Measurements from ENCODE around the gene DICER1. TPM values are rescaled to one million over a fixed set of nuclear protein-coding genes. Genes with fewer than 3 reads are reported as not detected.

Gene DICER1
- polyA plus RNA-seq, 6 donors from 2014 or later, result 4.3 to 27.1 (median 17.5) TPM

DNA sequence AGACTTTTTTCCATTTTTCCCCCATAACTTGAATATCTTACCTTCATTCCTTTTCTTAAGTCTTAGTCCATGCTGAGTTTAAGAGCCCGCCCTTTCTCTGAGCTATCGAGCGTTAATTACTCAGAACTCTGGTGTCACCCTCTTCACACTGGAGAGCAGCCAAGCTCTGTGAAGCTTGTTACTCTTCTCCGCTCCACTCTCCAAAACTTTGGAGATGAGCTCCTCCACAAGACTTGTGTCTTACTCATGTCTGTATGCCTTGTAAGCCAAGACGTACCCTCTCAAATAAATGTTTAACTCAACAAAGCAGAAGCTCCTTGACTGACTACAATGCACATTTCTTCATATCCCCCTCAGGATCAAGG lies 54.7 kb downstream of the DICER1 start:
- no peaks in the 10 kb centered on the region for H3K9me3 Mint-ChIP-seq
- ATAC-seq (ENCODE audit: low read depth in 2 of 2) (no peak), DNase-seq (no peak)
- H3K4me3 Mint-ChIP-seq, result no peak overlapping the region
- no peaks in the 10 kb centered on the region for H3K27me3 Mint-ChIP-seq
- peaks cover 9 to 16% (median 9%) of the 10 kb centered on the region in 3 donors for H3K4me1 Mint-ChIP-seq
- no peak overlapping the region for H3K27ac Mint-ChIP-seq
- H3K36me3 Mint-ChIP-seq, result peaks cover 19 to 31% of the 10 kb centered on the region in 2 donors

DNA sequence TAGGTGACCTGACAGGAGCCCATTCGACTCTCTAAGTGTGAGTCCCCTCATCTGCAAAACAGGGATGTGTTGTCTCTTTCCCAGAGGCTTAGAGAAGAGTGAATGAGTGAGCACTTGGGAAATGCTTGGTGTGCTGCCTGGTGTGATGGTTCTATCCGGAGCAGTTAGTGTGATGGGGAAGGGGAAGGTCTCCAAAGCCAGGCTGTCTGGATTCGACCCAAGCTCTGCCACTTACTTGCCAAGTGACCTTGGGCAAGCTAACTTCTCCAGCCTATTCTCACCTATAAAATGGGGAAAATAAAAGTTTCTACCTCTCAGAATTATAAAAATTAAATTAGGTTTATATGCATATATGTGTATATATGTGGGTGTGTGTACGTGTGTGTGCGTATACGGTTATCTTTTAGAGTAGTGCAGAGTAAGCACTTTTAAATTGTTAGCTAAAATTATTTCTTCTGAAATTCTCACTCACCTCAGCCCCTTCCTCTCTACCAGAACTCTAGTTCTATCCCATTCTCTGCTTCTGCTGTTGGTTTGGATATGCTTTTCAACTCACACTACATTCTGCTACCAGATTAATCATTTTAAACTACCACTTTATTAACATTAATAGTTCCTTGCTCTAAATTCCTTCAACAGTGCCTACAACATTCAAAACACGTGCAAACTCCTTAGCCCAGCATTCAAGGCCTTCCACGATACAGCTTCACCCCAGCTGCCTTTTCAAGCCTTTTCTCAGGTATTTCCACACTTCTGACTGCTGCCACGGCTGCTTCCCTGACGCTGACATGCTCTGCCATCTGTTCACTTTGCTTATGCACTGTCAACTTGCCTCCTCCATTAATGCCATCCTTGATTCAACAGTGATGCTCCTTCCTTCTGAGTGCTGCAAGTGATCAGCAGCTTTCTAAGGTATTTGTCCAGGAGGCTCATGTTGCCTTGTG lies 55.3 kb downstream of the DICER1 start:
- Mint-ChIP-seq H3K36me3 (peaks cover 18 to 33% of the 10 kb centered on the region in 2 donors), H3K27ac (no peak overlapping the region), H3K4me3 (no peak overlapping the region), H3K27me3 (no peaks in the 10 kb centered on the region), H3K4me1 (peaks cover 9 to 16% (median 9%) of the 10 kb centered on the region in 3 donors), H3K9me3 (no peaks in the 10 kb centered on the region)
- DNase-seq, result no peak
- ATAC-seq (ENCODE audit: low read depth in 2 of 2), result no peak

DNA sequence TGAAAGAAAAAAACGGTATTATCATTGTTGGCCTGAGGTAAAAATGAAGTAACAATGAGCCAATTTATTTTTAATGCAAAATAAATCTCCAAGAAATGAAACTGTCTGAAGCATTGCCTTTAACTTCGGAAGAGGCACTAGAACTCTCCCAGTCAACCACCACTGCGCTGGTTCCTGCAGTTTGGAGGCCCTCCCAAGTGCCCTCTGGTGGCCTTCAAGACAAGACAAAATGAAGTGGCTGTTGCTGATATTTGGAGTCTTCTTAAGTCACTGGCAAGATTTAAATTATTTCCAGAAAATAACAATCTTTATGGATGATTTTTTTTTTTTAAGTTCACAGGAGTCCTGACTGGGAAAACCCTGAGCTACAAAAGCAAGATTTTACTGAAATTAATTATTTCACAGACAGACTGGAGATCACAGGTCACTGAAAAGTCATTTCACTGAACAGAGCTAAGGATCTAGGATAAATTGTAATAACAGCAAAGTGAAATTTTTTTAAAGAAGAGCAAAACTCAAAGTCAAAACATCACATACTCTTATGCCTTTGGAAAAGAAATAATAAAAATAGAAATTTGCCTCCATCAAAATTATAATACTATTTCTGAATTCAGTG lies 58.2 kb downstream of the DICER1 start:
- peak; percentile 37 to 54 for ATAC-seq (ENCODE audit: low read depth in 2 of 2)
- Mint-ChIP-seq H3K4me3 (no peak overlapping the region), H3K27me3 (no peaks in the 10 kb centered on the region), H3K27ac (peak overlapping the region in 3 of 6 donors; percentile 18 to 63 (median 37)), H3K4me1 (peaks cover 9 to 16% (median 9%) of the 10 kb centered on the region in 3 donors), H3K36me3 (peaks cover 18 to 34% of the 10 kb centered on the region in 2 donors), H3K9me3 (no peaks in the 10 kb centered on the region)
- peak; percentile 5 for DNase-seq

DNA sequence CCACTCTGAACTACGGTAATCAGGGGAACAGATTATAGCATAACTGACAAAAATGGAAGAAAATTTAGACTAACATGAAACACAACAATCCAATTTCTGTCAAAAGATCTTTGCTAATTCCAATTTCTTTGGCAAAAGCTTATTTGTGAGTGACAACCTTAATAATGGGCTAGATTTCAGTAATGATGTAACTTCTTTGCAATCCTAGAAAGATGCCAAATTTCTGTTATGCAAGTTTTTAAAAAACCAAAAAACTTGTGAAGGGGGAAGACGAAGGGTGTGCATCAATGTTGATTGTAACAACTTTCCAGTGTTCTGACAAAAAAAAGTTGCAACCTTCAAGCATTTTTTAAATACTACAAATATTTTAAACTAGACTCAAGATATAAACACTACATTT lies 59.9 kb downstream of the DICER1 start:
- H3K4me3 Mint-ChIP-seq, result no peak overlapping the region
- DNase-seq, result no peak
- H3K36me3 Mint-ChIP-seq, result peaks cover 4 to 30% of the 10 kb centered on the region in 2 donors
- H3K4me1 Mint-ChIP-seq, result peaks cover 9 to 12% (median 9%) of the 10 kb centered on the region in 3 donors
- no peaks in the 10 kb centered on the region for H3K27me3 Mint-ChIP-seq
- peak overlapping the region in 2 of 6 donors; percentile 10 to 75 for H3K27ac Mint-ChIP-seq
- H3K9me3 Mint-ChIP-seq, result no peaks in the 10 kb centered on the region
- no peak for ATAC-seq (ENCODE audit: low read depth in 2 of 2)

DNA sequence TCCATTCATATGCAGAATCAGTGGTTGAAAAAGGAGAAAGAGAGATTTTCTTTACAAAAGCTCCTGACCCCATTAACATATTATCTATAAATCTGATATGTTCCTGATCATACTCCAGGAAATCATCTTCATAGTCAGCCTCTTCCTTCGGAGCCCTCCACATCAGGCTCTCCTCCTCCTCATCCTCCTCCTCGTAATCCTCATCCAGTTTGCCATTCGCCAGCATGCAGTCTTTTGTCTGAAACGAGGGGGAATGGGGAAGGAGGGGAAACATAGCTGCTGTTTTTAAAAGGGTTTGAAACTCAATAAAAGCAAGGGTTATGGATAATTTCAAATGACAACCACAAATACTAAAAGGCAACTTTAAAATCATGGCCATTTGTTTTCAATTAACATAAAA lies 60.9 kb downstream of the DICER1 start:
- no peak for ATAC-seq (ENCODE audit: low read depth in 2 of 2)
- H3K9me3 Mint-ChIP-seq, result no peaks in the 10 kb centered on the region
- H3K27me3 Mint-ChIP-seq, result no peaks in the 10 kb centered on the region
- peaks cover under 1 to 26% of the 10 kb centered on the region in 2 donors for H3K36me3 Mint-ChIP-seq
- no peak overlapping the region for H3K27ac Mint-ChIP-seq
- no peak overlapping the region for H3K4me3 Mint-ChIP-seq
- peaks cover 9 to 10% (median 9%) of the 10 kb centered on the region in 3 donors for H3K4me1 Mint-ChIP-seq
- no peak for DNase-seq

DNA sequence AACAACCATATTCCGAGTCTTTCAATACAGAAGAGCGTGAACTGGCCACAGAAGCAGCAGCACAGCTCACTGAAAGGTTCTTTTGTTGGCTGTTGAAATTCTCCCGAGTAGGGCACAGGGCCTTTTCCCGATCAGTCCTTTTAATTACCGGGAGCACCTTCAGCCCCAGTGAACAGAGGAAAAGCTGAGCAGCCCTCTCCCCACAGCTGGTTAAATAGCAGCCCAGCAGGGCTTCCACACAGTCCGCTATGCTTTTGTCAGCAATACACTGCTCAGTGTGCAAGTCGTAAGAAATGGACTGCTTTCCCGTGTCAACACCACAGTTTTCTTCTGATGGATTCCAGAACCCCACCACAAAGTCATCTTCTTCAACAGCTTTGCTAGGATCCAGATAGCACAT lies 61.3 kb downstream of the DICER1 start:
- H3K4me3 Mint-ChIP-seq, result no peak overlapping the region
- DNase-seq (no peak), ATAC-seq (ENCODE audit: low read depth in 2 of 2) (no peak)
- H3K27ac Mint-ChIP-seq, result no peak overlapping the region
- H3K4me1 Mint-ChIP-seq, result peaks cover 9 to 10% (median 9%) of the 10 kb centered on the region in 3 donors
- H3K27me3 Mint-ChIP-seq, result no peaks in the 10 kb centered on the region
- no peaks in the 10 kb centered on the region for H3K9me3 Mint-ChIP-seq
- H3K36me3 Mint-ChIP-seq, result peaks cover 6 to 30% of the 10 kb centered on the region in 2 donors

DNA sequence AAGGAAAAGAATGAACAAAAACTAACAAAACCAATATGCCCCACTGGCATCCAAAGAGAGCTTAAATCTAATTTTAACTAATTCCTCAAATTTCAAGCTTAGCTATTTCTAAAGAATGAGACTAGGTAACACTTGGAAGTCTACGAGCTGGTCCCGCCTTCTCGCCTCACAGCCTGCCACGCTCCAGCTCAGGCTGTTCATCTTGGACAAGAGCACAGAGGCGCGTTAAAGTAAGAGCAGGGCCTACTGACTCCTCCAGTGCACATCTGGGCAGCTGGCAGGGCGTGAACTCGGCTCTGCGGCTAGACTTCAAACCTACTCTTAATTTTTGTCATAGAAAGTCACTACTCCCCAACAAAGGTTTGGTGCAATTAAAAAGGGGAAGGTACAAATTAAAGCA lies 64.6 kb downstream of the DICER1 start:
- H3K4me1 Mint-ChIP-seq, result no peaks in the 10 kb centered on the region
- ATAC-seq (ENCODE audit: low read depth in 2 of 2), result no peak
- H3K27ac Mint-ChIP-seq, result no peak overlapping the region
- H3K27me3 Mint-ChIP-seq, result no peaks in the 10 kb centered on the region
- H3K36me3 Mint-ChIP-seq, result peaks cover 25 to 30% of the 10 kb centered on the region in 2 donors
- H3K4me3 Mint-ChIP-seq, result no peak overlapping the region
- no peak for DNase-seq
- H3K9me3 Mint-ChIP-seq, result no peaks in the 10 kb centered on the region

DNA sequence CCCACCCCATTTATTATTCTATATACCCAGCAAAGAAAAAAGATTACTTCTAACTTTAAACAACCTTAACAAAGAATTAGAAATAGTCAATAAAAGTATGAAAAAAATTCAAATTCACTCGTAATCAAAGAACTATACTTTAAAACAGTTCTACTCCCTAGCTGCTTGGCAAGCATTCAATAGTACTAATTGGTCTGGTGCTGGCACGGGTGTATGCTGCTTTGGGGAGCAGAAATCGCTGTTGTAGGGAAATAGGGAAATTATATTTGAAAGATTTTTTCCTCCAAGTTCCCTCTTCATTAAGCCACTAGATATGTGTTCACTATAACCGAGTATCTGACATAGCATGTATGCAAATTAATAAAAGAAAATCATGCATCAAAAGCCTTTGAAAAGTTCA lies 65.7 kb downstream of the DICER1 start:
- no peak overlapping the region for H3K27ac Mint-ChIP-seq
- H3K27me3 Mint-ChIP-seq, result no peaks in the 10 kb centered on the region
- ATAC-seq (ENCODE audit: low read depth in 2 of 2) (no peak), DNase-seq (no peak)
- no peaks in the 10 kb centered on the region for H3K4me1 Mint-ChIP-seq
- no peak overlapping the region for H3K4me3 Mint-ChIP-seq
- no peaks in the 10 kb centered on the region for H3K9me3 Mint-ChIP-seq
- peaks cover 28 to 29% of the 10 kb centered on the region in 2 donors for H3K36me3 Mint-ChIP-seq

DNA sequence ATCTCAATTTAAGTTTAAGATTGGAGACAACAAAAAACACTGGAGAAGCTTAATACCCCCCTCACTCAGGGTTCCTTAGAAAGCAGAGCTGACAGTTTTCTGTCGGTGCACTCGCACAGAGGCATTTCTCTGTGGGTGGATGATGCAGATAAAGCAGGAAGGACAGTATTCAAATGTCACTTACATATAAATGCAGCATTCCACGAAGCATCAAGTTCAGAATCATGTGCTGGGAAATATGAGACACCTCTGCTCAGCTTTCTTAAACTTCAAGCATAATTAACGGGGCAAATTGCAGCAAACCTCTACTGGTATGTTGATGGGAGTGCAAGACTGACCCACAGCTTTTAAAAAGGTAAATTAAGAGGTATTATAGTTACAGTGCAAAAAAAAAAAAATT lies 68.7 kb downstream of the DICER1 start:
- no peaks in the 10 kb centered on the region for H3K27me3 Mint-ChIP-seq
- ATAC-seq (ENCODE audit: low read depth in 2 of 2) (no peak), DNase-seq (no peak)
- peaks cover 23 to 29% of the 10 kb centered on the region in 2 donors for H3K36me3 Mint-ChIP-seq
- H3K9me3 Mint-ChIP-seq, result no peaks in the 10 kb centered on the region
- H3K4me3 Mint-ChIP-seq, result no peak overlapping the region
- H3K27ac Mint-ChIP-seq, result peak overlapping the region in 1 of 6 donors; percentile 33
- no peaks in the 10 kb centered on the region for H3K4me1 Mint-ChIP-seq

DNA sequence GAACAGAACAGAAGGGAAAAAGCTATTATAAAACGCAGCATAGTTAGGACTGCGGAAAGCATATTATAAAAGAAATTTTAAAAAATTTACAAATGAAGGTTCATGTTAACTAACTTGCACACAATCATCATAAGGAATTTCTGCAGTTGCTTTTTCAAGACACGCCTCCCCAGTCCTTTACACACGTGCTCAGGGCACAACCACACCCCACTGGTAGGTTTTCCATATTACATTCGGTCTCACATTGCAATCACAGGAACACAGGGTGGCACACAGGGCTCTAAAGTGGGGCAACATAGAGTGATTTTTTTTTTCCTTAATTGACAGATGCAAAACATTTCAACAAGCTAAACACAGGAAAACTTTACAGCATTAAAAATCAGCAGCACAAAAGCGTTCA lies 69.7 kb downstream of the DICER1 start:
- peak overlapping the region in 1 of 6 donors; percentile 82 for H3K27ac Mint-ChIP-seq
- DNase-seq, result no peak
- no peaks in the 10 kb centered on the region for H3K4me1 Mint-ChIP-seq
- no peaks in the 10 kb centered on the region for H3K9me3 Mint-ChIP-seq
- H3K27me3 Mint-ChIP-seq, result no peaks in the 10 kb centered on the region
- no peak for ATAC-seq (ENCODE audit: low read depth in 2 of 2)
- H3K4me3 Mint-ChIP-seq, result no peak overlapping the region
- H3K36me3 Mint-ChIP-seq, result peaks cover 23 to 29% of the 10 kb centered on the region in 2 donors

DNA sequence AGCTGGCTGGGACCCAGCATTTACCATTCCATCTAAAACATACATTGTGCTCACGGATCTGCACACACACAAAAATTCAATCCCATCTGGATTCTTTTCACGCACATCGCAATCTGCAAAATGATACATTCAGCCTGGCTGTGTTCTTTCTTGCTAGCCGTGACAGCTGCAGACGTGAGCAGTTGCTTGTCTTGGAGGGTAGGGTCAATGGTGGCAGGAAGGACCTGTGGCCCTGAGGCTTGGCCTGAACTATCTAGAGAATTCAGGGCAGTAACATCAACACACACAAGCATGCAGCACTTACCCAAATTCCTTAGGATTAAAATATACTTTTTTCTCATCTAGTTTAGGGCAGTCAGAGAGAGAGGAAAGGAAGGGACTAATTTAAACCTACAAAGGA lies 72.0 kb downstream of the DICER1 start:
- Mint-ChIP-seq H3K36me3 (peaks cover 12 to 16% of the 10 kb centered on the region in 2 donors), H3K27me3 (no peaks in the 10 kb centered on the region), H3K9me3 (no peaks in the 10 kb centered on the region), H3K4me1 (no peaks in the 10 kb centered on the region), H3K27ac (no peak overlapping the region), H3K4me3 (no peak overlapping the region)
- DNase-seq, result no peak
- ATAC-seq (ENCODE audit: low read depth in 2 of 2), result no peak

DNA sequence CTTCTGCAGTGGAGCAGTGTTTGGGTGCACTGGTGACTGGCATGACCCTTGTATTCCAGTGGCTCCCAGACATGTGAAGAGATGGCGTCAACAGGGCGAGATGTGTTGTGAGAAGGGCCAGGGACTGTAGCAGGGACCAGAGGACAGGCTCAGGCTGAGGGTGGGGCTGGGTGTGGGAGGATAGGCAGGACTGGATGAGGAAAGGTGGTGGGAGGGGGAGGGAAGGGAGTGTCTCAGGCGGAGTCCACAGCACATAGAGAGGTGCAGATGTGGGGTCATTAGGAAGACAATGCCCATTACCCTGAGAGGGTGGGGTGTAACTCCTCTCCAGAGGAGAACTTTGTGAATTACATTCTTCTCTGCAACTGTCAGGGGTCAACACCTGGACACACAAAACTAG lies 78.5 kb downstream of the DICER1 start:
- peaks cover 0 to 9% (median 2%) of the 10 kb centered on the region in 7 donors for H3K9me3 Mint-ChIP-seq

DNA sequence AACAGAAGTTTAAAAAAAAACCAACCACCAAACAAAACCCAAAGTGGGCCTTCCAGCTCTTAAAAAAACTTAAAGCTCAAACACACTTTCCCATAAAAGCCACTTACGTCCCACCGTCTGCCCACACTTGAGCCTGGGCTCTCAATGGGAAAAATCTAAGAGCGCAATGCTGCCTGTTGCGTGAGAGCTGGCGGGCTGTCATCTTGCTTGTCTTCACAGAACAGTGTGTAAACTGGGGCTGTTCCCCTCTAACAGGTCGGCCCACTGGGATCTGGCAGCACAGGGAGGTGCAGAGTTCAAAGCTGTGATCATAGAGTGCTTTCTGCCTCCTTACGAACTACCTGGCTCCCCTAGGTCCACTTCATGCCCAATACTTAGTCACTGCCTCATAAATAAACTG lies 80.0 kb downstream of the DICER1 start:
- Mint-ChIP-seq H3K27me3 (peaks cover 0 to 15% (median 8%) of the 10 kb centered on the region in 3 donors), H3K4me1 (no peaks in the 10 kb centered on the region), H3K36me3 (no peaks in the 10 kb centered on the region), H3K27ac (no peak overlapping the region), H3K9me3 (peaks cover 0 to 14% (median 7%) of the 10 kb centered on the region in 7 donors), H3K4me3 (no peak overlapping the region)
- DNase-seq (no peak), ATAC-seq (ENCODE audit: low read depth in 2 of 2) (no peak)

More for the DNA sequence above, 78.5 kb downstream of the DICER1 start:
- Mint-ChIP-seq H3K4me3 (no peak overlapping the region), H3K4me1 (no peaks in the 10 kb centered on the region), H3K27ac (peak overlapping the region in 3 of 6 donors; percentile 7 to 69 (median 39)), H3K36me3 (no peaks in the 10 kb centered on the region), H3K27me3 (peaks cover 0 to 8% (median 0%) of the 10 kb centered on the region in 3 donors)
- ATAC-seq (ENCODE audit: low read depth in 2 of 2) (no peak), DNase-seq (no peak)

DNA sequence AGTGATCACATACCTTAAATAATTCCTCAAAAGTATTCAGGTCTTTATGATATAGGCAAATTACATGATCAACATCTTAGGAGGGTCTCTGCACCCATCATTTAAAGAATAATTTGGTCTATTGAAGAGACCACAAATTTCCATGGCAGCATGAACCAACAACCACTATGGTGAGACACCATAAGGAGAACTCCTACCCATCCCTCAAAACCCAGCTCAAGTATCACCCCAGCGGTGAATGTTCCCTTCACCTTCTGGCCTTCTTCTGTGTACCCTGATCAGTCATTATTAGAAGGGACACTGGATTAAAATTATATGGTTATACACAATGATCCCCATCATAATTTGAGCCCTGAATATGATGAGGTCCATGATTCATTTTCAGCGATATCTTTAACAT lies 81.5 kb downstream of the DICER1 start:
- H3K9me3 Mint-ChIP-seq, result peaks cover 0 to 14% (median 7%) of the 10 kb centered on the region in 7 donors
- no peak for ATAC-seq (ENCODE audit: low read depth in 2 of 2)
- H3K27me3 Mint-ChIP-seq, result peaks cover 0 to 22% (median 10%) of the 10 kb centered on the region in 3 donors
- DNase-seq, result no peak
- H3K27ac Mint-ChIP-seq, result no peak overlapping the region
- no peak overlapping the region for H3K4me3 Mint-ChIP-seq
- H3K4me1 Mint-ChIP-seq, result no peaks in the 10 kb centered on the region
- no peaks in the 10 kb centered on the region for H3K36me3 Mint-ChIP-seq

Data from naive B cell (primary cell).